ENCODE results near the gene SLC7A14. TPM values are rescaled to one million over a fixed set of nuclear protein-coding genes. Genes with fewer than 3 reads are reported as not detected.

The SLC7A14 gene
- total and polyA plus RNA-seq, 2 of the 4 experiments (the other 2 are of a cell fraction) = 2.7 to 6.8 TPM

DNA sequence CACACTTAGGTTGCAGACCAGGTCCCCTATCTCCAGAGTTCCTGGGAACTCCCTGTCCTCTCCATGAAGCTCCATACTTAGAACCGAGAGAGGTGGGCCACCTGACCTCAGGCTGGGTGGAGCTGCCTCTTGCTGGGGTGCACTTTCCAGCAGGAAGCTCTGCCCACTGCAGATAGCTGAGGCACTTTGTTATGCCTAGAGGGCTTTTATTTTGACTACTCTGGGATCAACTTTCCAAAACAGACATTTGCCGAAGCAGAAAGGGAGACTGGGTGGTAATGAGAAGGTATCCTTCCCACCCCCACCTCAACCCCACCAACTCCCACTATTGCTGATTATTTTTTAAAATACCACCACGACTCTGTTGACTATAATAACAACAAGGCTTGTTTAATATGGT is 112.5 kb downstream of the SLC7A14 start:
- dilution Hi-C loops (cut with HindIII; ENCODE audit: low sequenced_read_pairs, unreplicated experiment) (no loop called here), in situ Hi-C loops (cut with MboI; ENCODE audit: low sequenced_read_pairs) (no loop called here), intact Hi-C loops (cut with micrococcal nuclease) (no loop called here)
- H4K20me1 ChIP-seq (ENCODE audit: insufficient read depth, low read length) = peaks cover 4% of the 10 kb centered on the region; the same call in 1 of the 2 replicates
- no peak overlapping the region; the same call in 1 of the 2 replicates for H4K5ac ChIP-seq (ENCODE audit: low read depth, low read length)
- no peak overlapping the region for H2BK15ac ChIP-seq (ENCODE audit: low read depth, low read length)
- peaks cover 36% of the 10 kb centered on the region for H3K4me1 ChIP-seq (ENCODE audit: control insufficient read depth, insufficient read depth, low read length)
- no peak overlapping the region for H3K9ac ChIP-seq (ENCODE audit: low read depth, low read length)
- no peak overlapping the region for H3K4me3 ChIP-seq (ENCODE audit: insufficient read depth, low read depth, low read length)
- ATAC-seq (ENCODE audit: low read depth) = no peak
- no TSS peak for BruUV-seq (replicated peaks)
- H3K18ac ChIP-seq (ENCODE audit: low read depth, low read length) = peak overlapping the region; percentile 3; the same call in 1 of the 2 replicates
- H3K79me1 ChIP-seq (ENCODE audit: low read depth in 1 of 2, low read length in 2 of 2) = peaks cover 0 to 2% of the 10 kb centered on the region in 2 experiments; a peak in 1 of 4 replicates
- no peaks in the 10 kb centered on the region for H3K36me3 ChIP-seq (ENCODE audit: control insufficient read depth, insufficient read depth, low read length)
- DNase-seq = no peak
- peaks cover 11% of the 10 kb centered on the region for H3K9me1 ChIP-seq (ENCODE audit: insufficient read depth, low read length)
- no peak overlapping the region for H2BK5ac ChIP-seq (ENCODE audit: low read depth, low read length, poor library complexity, severe bottlenecking)
- no peak overlapping the region for H2BK20ac ChIP-seq (ENCODE audit: low read depth, low read length)
- no peak overlapping the region for H3K23ac ChIP-seq (ENCODE audit: low read depth, low read length)
- CTCF ChIA-PET = interaction anchor here (0.6 kb wide), 1 partner anchor 14 kb away, joined by 3 read pairs; no protein-coding TSS in a partner anchor
- no peak overlapping the region for H3K4ac ChIP-seq (ENCODE audit: low read depth, low read length)
- H2AK5ac ChIP-seq (ENCODE audit: low read depth, low read length) = no peak overlapping the region
- H4K91ac ChIP-seq (ENCODE audit: insufficient read depth, low read depth, low read length) = 0 out of 2 replicates have a peak overlapping the region, but pooled peaks have one; percentile 4
- TF ChIP-seq POLR2A (IDR thresholded peaks at IDR 0.05; ENCODE audit: low read depth, low read length) (no peak), BHLHE40 (IDR thresholded peaks at IDR 0.05; ENCODE audit: low read depth, low read length) (no peak), RFX5 (IDR thresholded peaks at IDR 0.05; ENCODE audit: low read depth, low read length) (no peak), SMC3 (IDR thresholded peaks at IDR 0.05; ENCODE audit: low read depth, low read length) (no peak), CEBPB (IDR thresholded peaks at IDR 0.05; ENCODE audit: low read depth, low read length) (no peak), CHD1 (IDR thresholded peaks at IDR 0.05; ENCODE audit: low read depth, low read length) (no peak), RAD21 (IDR thresholded peaks at IDR 0.05; ENCODE audit: low read length) (no peak), NFE2L2 (IDR thresholded peaks at IDR 0.05; ENCODE audit: low read depth, low read length) (no peak), MXI1 (IDR thresholded peaks at IDR 0.05; ENCODE audit: borderline replicate concordance, low read depth, low read length) (no peak), FOS (IDR thresholded peaks at IDR 0.05; ENCODE audit: low read depth, low read length) (no peak), RCOR1 (IDR thresholded peaks at IDR 0.05; ENCODE audit: insufficient replicate concordance, low read length) (no peak), MAFK (IDR thresholded peaks at IDR 0.05; ENCODE audit: low read depth, low read length) (no peak), MAZ (IDR thresholded peaks at IDR 0.05; ENCODE audit: borderline replicate concordance, low read depth, low read length) (no peak)
- TF ChIP-seq, protein P1, sequence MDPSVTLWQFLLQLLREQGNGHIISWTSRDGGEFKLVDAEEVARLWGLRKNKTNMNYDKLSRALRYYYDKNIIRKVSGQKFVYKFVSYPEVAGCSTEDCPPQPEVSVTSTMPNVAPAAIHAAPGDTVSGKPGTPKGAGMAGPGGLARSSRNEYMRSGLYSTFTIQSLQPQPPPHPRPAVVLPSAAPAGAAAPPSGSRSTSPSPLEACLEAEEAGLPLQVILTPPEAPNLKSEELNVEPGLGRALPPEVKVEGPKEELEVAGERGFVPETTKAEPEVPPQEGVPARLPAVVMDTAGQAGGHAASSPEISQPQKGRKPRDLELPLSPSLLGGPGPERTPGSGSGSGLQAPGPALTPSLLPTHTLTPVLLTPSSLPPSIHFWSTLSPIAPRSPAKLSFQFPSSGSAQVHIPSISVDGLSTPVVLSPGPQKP (IDR thresholded peaks at IDR 0.05; ENCODE audit: borderline replicate concordance, low read depth, low read length) = no peak
- TF ChIP-seq, protein P2, sequence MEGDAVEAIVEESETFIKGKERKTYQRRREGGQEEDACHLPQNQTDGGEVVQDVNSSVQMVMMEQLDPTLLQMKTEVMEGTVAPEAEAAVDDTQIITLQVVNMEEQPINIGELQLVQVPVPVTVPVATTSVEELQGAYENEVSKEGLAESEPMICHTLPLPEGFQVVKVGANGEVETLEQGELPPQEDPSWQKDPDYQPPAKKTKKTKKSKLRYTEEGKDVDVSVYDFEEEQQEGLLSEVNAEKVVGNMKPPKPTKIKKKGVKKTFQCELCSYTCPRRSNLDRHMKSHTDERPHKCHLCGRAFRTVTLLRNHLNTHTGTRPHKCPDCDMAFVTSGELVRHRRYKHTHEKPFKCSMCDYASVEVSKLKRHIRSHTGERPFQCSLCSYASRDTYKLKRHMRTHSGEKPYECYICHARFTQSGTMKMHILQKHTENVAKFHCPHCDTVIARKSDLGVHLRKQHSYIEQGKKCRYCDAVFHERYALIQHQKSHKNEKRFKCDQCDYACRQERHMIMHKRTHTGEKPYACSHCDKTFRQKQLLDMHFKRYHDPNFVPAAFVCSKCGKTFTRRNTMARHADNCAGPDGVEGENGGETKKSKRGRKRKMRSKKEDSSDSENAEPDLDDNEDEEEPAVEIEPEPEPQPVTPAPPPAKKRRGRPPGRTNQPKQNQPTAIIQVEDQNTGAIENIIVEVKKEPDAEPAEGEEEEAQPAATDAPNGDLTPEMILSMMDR (conservative IDR thresholded peaks at IDR 0.05; ENCODE audit: low read depth, low read length) = no peak
- TF ChIP-seq, protein P3, sequence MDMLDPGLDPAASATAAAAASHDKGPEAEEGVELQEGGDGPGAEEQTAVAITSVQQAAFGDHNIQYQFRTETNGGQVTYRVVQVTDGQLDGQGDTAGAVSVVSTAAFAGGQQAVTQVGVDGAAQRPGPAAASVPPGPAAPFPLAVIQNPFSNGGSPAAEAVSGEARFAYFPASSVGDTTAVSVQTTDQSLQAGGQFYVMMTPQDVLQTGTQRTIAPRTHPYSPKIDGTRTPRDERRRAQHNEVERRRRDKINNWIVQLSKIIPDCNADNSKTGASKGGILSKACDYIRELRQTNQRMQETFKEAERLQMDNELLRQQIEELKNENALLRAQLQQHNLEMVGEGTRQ (IDR thresholded peaks at IDR 0.05; ENCODE audit: low read depth, low read length) = no peak
- no peak overlapping the region for H3K4me2 ChIP-seq (ENCODE audit: low read depth, low read length)
- H4K8ac ChIP-seq (ENCODE audit: low read depth in 2 of 2, low read length in 2 of 2) = no peak overlapping the region
- H3K27ac ChIP-seq (ENCODE audit: insufficient read depth, low read length) = no peak overlapping the region
- no peaks in the 10 kb centered on the region for H3K27me3 ChIP-seq (ENCODE audit: control insufficient read depth, insufficient read depth, low read length)
- H3K14ac ChIP-seq (replicated peaks; ENCODE audit: low read depth, low read length) = no peak overlapping the region
- WGBS, 2 experiments (ENCODE audit: extremely low coverage in 2 of 2, insufficient read length in 1 of 2) = no CpG with 5 or more reads among the region's 3 CpGs
- no peak overlapping the region for H3K56ac ChIP-seq (ENCODE audit: extremely low read depth, insufficient read depth, low read length)
- POLR2A ChIA-PET (ENCODE audit: unreplicated experiment) = no interaction called here
- no peak overlapping the region for H2AFZ ChIP-seq (replicated peaks; ENCODE audit: low read length, poor library complexity)
- no peaks in the 10 kb centered on the region for H3K9me3 ChIP-seq (ENCODE audit: control insufficient read depth, insufficient read depth, low read length)
- H2BK120ac ChIP-seq (ENCODE audit: low read depth, low read length) = 0 out of 2 replicates have a peak overlapping the region, but pooled peaks have one; percentile 22
- H2AK9ac ChIP-seq (replicated peaks; ENCODE audit: low read depth, low read length, poor library complexity) = no peak overlapping the region

Measured in IMR-90 (cell line).